GM18505 (cell line): ENCODE results near the gene PKD1L1.
"Not testable (repeated sequence)": the region's sequence is repeated elsewhere in the genome, so short reads cannot be mapped to it uniquely, and the experiment has no call there.

ENCODE experiments used
- ATAC-seq: cut with Tn5 transposase; IDR thresholded peaks from one replicate; pipeline ENCODE4 v1.9.1; 2021; ENCODE audit not compliant: unreplicated experiment
- POLR2A ChIP-seq: IDR thresholded peaks from 4 replicates; pipeline ENCODE4 v1.6.1; 2011; ENCODE audit warnings: borderline replicate concordance; ENCODE audit not compliant: insufficient read depth, insufficient read length; ENCODE audit errors: extremely low read depth

PKD1L1 gene

DNA sequence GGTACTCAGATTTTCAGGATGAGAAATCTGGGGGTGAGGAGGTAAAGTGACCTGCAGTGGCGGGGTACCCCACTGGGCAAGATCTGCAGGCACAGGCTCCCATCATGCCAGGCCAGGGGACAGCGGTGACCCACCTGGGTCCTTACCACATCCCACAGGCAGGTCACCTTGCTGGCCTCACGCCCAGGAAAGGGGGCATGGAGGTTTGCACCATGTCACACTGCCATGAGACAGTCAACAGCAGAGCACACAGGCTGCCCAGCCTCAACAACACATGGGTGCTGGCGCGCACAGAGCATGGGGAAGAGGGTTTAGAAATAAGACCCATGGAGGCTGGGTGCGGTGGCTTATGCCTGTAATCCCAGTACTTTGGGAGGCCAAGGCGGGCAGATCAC is 914 bp downstream of the PKD1L1 start:
- ATAC-seq = no peak
- TF ChIP-seq POLR2A = no peak

DNA sequence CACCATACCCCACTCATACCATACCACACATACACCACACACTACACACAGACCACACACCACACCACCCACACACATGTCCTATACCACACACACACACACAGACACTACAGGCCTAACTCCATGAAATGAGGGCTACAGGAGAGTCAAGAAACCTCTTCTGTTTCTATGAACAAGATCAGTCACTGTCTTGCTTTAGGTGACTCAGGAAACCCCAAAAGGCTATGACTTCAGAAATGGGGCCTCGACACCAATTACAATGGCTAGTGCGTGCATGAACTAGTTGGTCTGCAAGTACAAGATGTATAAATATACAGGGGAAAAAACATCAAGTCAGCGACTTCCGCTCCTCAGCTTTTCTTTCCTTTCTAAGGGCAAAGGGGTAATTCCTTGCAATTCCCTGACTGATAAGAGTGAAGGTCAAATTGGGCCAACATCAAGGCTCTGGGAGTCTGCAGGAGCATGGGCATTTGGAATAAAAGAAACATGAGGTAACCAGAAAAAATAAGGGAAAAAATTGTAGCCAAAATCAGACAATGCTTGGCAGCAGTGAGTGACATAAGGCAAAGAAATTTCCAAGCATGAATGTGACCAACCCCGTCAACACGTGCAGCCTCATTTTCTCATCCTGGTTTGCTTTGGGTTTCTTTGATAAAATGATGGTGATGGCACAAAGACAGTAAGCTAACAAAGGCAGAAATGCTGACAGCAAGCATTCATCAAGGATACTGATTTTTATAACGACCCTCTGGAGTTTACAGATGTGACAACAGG is 1.5 kb downstream of the PKD1L1 start:
- no peak for ATAC-seq
- TF ChIP-seq POLR2A = no peak

DNA sequence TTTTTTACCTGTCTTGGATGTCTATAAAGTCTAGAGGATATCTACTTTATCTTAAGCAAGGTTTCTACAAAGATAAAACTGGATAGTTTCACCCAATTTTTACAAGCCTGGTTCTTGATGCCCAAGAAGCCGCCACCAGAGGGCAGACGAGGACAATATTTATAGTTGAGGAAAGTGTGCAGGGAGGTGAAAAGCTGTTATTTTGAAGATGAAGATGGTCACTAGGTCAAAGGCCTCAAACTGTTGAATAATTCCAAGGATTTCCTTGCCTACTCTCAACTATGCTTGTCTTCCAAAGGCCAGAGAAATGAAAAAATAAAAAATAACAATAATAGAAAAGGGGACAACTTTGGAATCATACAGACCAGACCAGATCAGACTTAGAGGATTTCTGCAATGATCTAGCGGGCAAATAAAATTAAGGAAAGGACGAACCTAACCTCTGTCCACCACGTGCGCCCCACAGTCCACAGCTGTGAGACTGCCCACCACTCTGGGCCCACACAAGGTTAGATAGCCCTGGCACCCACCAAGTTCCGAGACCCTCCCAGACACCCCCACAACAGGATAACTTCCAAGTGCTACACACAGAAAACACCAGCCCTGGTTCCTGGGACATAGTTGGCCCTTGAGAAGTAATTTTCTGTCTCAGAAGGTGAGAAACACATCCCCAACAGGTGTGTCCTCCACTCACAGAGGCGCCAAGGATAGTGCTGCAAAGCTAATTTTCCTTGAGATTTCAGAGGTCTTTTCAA is 2.8 kb downstream of the PKD1L1 start:
- no peak for TF ChIP-seq POLR2A
- ATAC-seq = no peak

DNA sequence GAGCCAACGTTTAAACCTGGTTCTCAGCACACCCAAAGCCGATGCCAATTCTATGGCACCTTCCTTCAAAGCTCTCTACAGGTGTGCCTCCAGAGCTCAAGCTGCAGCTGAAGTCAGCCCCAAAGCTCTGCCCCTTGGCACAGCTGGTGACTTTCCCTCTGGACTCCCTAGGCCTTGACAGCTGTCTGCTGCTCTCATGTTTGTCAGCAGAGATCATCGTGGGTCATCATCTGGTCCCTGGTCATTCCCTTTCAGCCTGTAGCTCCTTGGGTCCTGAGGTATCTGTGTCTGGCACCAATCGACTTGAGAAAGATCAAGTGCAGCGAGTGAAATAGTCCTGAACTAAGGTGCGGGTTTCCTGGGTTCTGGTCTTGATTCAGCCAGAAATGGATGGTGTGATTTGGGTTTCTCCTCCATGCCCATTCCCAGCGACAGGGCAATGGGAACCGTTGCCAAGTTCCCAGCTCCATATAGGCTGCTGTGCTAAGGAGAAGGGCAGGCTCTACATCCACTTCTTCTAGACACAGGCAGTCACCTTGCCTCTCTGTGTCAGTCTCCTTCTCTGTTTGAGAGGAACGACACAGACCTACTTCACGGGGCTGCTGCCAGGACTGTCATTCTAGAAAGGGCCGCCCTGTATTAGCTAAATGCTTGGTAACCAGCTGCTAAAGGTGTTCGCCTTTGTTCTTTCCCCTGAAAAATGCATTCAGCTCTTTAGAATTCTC is 3.6 kb downstream of the PKD1L1 start:
- ATAC-seq = no peak

DNA sequence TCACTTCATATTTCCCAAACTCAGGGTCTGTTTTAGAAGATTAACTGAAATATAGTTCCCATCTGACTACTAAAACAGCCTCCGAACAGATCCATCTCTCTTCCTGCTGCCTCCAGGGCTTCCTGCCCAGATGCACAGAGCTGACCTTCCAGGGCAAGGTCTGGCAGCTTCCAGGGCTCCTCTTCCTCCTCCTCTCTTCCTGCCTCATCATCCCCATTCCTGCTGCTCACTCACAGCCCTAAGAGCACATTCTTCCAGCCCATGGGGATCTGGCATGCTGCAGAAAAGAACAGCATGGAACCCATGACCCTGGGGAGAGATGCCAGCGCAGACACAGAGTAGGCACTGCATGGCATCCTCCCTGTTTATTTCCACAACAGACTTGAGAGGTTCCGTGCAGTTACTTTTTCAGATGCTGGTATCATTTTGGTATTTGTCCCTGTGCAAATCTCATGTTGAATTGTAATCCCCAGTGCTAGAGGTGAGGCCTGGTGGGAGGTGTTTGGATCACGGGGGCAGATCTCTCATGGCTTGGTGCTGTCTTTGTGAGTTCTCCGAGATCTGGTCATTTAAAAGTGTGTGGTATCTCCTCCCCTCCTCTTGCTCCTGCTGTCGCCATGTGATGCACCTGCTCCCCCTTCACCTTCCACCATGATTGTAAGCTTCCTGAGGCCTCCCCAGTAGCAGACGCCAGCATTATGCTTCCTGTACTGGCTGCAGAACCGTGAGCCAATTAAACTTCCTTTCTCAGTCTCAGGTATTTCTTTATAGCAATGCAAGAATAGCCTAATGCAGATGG is 4.4 kb downstream of the PKD1L1 start:
- TF ChIP-seq POLR2A = no peak
- ATAC-seq = no peak

More for the DNA sequence above, 3.6 kb downstream of the PKD1L1 start:
- no peak for TF ChIP-seq POLR2A

DNA sequence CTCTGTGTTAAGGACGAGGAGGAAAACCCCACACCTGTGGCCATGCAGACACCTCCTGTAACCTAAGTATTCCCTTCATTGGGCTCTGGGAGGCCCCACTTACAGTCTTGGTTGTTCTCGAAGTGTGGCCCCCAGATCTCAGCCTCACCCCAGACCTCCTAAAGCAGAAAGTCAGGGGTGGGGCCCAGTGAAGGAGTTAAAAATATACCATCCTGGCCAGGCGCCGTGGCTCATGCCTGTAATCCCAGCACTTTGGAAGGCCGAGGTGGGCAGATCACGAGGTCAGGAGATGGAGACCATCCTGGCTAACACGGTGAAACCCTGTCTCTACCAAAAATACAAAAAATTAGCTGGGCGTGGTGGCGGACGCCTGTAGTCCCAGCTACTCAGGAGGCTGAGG is 5.6 kb downstream of the PKD1L1 start:
- ATAC-seq = not testable (repeated sequence)

DNA sequence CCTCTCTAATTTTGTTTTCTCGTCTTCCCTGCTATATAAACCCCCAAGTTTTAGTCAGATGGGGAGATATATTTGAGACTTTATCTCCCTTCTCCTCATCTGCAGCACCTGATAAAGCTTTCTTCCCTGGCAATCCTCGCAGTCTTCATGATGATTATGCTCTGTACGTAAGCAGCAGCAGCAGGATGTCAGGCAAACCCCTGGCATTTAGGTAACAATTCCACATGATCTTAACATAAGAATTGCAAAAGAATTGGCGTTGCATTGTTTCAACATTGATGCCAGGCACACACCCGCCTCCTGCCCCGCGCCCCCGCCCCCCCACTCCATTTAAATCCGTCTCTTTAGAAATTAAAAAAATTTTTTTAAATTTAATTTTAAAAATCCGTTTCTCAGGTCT is 6.1 kb downstream of the PKD1L1 start:
- no peak for ATAC-seq
- no peak for TF ChIP-seq POLR2A

DNA sequence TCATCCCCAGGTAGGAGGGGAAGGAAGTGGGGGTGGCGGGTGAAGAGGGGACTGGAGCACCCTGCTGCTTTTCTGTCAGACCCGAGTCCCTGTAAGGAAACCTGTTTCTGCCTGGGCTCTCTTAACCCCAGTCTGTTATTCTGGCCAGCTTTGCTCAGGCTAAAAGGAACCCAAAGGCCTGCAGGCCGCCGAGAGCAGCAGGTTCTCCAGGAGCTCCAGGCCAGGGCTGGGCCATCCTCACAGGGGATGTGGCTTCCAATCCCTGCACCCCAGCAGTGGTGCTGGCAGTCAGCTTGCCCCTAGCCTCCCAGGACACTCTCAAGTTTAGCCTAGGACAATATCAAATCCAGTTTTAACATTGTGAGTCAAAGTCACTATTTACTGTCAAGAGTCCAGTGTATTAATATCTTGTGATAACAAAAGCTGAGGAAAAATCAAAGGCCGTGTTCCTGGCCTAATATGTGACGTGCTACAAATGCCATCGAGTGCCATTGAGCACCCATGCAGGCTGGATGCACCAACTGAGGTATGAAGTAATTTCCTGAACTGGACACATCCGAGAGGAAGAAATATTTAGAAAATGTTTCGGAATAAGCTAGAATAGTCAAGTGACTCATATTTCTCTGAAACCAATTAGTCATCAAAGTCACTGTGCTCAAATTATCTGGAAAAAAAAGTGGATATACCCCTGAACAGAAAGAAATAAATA is 7.0 kb downstream of the PKD1L1 start:
- ATAC-seq = no peak
- no peak for TF ChIP-seq POLR2A

DNA sequence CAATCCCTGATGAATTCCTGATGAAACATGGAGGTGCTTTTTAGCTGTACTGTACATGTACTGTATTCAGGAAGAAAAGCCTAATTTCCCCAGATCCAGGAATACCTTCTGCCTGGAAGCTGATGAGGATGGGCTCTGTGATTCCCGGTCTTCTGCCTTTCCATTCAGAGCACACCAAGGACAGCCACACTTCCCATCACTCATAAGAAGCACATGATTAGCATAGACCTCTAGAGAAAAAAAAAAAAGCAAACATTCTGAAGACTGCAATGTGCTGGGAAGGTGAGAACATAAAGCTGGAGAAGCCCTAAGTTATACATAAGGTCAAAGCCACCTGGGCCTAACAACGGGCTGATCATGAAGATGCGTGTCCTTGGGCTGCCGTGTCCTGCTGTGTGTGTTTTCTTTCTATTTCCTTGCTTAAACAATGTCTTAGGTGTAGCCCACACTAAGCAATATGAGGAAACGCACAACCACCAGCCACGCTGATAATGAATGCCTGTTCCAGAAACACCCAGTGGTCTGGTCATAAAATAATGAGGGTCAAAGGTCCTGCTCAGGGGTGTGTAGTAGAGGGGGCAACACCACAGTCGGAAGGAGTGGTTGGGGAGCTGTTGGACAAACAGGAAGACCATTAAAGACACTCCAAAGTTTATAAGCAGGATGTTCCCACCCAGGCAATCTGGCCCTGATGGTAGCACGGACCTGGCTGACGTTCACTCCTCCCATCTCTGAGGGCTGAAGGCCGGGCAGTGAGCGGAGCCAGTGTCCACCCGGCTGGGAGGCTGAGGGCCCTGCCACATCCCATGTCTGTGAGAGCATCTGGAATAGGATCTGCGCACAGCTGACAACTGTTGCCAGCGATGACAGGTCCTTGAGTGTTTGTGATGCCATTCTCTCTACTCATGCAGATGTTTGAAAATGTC is 7.9 kb downstream of the PKD1L1 start:
- TF ChIP-seq POLR2A = no peak
- ATAC-seq = no peak

DNA sequence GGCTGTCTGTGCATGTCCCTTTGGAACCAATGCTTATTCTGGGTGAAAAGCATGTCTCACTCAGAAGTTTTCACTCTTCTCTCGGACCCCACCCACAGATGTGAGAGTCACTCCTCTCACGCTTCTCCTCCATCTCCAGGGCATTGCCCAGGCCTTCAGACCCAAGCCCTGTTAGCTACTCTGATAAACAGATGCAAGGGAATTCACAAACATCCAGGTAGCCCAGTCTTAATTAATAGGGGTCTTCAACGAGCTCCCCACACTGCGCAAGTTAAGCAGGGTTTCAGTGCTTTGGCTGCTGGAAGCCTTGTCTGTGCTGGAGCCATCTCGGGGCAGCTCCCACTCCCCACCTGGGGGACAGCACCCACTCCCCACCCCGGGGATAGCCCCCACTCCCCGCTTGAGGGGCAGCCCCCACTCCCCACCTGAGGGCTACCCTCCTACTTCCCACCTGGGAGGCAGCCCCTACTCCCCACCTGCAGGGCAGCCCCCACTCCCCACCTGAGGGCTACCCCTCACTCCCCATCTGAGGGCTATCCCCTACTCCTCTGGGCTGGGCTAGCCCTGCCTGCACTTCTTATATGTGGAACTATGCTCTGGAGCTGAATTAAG is 8.7 kb downstream of the PKD1L1 start:
- ATAC-seq = no peak
- TF ChIP-seq POLR2A = no peak

DNA sequence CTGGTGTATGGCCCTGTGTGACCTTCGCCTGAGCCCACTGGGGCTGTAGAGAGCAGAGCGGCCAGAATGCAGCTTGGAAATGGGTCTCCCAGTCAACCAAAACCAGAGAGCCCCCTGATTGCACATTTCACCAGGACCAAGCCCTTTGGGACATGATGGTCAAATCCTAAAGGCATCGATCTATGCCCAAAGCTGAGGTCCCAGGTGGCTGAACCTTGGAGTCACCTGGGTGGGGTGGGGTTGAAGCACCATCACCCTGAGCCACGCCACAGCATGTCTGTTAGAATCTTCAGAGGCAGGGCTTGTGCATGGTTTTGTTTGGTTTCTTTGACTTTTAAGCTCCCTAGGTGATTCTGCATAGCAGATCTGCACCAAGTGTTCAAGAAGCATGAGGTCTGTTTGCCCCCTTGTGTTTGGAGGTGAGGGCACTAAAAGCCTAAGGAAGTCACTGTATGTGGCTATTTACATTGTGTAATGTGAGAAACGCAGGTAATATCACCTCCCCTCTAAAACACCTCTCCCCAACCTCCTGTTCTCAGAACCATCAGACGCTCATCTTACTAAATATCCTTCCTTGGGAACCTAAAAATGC is 9.6 kb downstream of the PKD1L1 start:
- ATAC-seq = no peak
- TF ChIP-seq POLR2A = no peak
